GM18502 (cell line): ENCODE results near the gene LENG8.
"Not testable (repeated sequence)": the region's sequence is repeated elsewhere in the genome, so short reads cannot be mapped to it uniquely, and the experiment has no call there.

ENCODE experiments used
- ATAC-seq: cut with Tn5 transposase; IDR thresholded peaks from one replicate; pipeline ENCODE4 v1.9.1; 2021; ENCODE audit warnings: mild to moderate bottlenecking; ENCODE audit not compliant: unreplicated experiment, poor library complexity

The LENG8 gene

DNA sequence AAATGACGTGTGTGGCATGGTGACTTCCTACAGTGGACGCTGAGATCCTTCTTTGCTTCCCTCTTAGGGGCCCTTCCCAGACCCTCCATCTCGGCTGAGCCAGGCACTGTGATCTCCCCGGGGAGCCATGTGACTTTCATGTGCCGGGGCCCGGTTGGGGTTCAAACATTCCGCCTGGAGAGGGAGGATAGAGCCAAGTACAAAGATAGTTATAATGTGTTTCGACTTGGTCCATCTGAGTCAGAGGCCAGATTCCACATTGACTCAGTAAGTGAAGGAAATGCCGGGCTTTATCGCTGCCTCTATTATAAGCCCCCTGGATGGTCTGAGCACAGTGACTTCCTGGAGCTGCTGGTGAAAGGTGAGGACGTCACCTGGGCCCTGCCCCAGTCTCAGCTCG lies 58.8 kb downstream of the LENG8 start:
- no peak for ATAC-seq

DNA sequence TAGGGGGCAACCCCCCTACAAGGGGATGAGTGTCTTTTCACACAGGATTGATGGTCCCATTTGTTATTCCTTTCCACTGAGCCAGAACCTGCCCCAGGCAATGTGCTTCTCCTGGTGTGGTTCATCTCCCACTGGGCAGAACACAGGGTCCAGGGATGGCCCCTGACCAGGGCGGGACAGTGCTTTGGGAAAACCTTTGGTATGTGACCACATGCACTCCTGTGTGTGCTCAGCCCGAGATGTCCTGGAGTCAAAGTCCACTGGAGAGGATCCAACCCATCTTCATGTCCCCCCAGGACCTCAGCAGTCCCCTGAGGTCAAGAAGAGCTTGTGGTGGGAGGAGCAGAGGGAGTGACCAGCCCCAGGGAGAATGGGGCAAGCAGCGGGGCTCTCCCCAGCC lies 59.5 kb downstream of the LENG8 start:
- ATAC-seq: not testable (repeated sequence)

DNA sequence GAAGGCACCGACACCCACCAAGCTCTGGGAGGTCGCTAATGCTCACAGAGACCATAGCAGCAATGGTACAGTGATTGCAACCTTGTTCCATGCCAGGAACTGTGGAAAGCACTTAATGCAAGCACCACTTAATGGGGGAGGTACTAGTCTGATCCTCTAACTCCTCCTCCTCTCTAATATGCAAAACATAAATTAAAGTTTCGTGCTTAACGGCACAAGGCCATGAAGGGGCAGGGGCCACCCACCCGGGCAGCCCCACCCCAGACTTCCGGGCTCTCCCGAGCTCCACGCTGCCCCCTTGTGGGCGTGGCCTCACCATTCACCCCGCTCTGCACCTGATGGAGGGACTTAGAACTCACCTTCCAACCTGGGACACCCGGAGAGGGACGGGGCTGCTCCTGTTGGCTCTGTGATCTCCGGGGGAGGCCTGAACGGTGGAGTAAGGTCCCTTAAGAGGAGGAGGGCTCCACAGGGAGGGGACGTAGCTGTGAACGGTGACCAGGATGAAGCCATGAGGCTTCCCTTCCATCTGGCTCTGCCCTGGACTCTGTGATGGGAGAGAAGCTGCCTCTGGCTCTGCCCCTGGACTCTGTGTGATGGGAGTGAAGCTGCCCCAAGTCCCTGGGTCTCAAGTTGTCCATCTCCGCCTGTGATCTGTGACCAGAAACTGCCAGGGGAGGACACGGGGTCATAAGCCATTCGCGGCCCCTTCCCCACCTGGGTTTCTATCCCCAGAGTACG lies 60.4 kb downstream of the LENG8 start:
- not testable (repeated sequence) for ATAC-seq
